ENCODE results near the gene GTPBP3. TPM values are rescaled to one million over a fixed set of nuclear protein-coding genes. Genes with fewer than 3 reads are reported as not detected.

Gene GTPBP3
- total and polyA plus RNA-seq, 2 of the 13 experiments (the other 11 are each of a cell fraction or from before 2014, with no cell fraction given), result 17.5 to 30.0 TPM

Other genes with a start within 250 kb of the GTPBP3 start
- gene USE1, start 122.2 kb upstream of the GTPBP3 start, total RNA-seq (2016; rRNA removed; fragmentation: Illumina TruSeq; extraction: Trizol), result 9.9 and 10.3 TPM in 2 replicates
- gene USE1, start 122.2 kb upstream of the GTPBP3 start, polyA plus RNA-seq (2011; rRNA removed), result 16.3 and 17.6 TPM in 2 replicates
- 10.6 and 13.6 TPM in 2 replicates for gene OCEL1, start 111.3 kb upstream of the GTPBP3 start, total RNA-seq (2016; rRNA removed; fragmentation: Illumina TruSeq; extraction: Trizol)
- 17.2 and 19.8 TPM in 2 replicates for gene OCEL1, start 111.3 kb upstream of the GTPBP3 start, polyA plus RNA-seq (2011; rRNA removed)
- gene NR2F6, start 91.6 kb upstream of the GTPBP3 start, total RNA-seq (2016; rRNA removed; fragmentation: Illumina TruSeq; extraction: Trizol), result 54.1 and 72.4 TPM in 2 replicates
- 30.9 and 38.5 TPM in 2 replicates for gene NR2F6, start 91.6 kb upstream of the GTPBP3 start, polyA plus RNA-seq (2011; rRNA removed)
- gene USHBP1, start 72.8 kb upstream of the GTPBP3 start, total RNA-seq (2016; rRNA removed; fragmentation: Illumina TruSeq; extraction: Trizol), result 0.13 and 0.15 TPM in 2 replicates
- gene USHBP1, start 72.8 kb upstream of the GTPBP3 start, polyA plus RNA-seq (2011; rRNA removed), result 1.5 and 1.9 TPM in 2 replicates
- 62.2 and 70.0 TPM in 2 replicates for gene BABAM1, start 70.1 kb upstream of the GTPBP3 start, total RNA-seq (2016; rRNA removed; fragmentation: Illumina TruSeq; extraction: Trizol)
- gene BABAM1, start 70.1 kb upstream of the GTPBP3 start, polyA plus RNA-seq (2011; rRNA removed), result 74.5 and 82.0 TPM in 2 replicates
- 0.22 and 0.69 TPM in 2 replicates for gene ANKLE1, start 55.7 kb upstream of the GTPBP3 start, total RNA-seq (2016; rRNA removed; fragmentation: Illumina TruSeq; extraction: Trizol)
- 1.5 TPM in 2 replicates for gene ANKLE1, start 55.7 kb upstream of the GTPBP3 start, polyA plus RNA-seq (2011; rRNA removed)
- gene ABHD8, start 34.1 kb upstream of the GTPBP3 start, total RNA-seq (2016; rRNA removed; fragmentation: Illumina TruSeq; extraction: Trizol), result 5.6 and 7.2 TPM in 2 replicates
- 6.3 and 9.9 TPM in 2 replicates for gene ABHD8, start 34.1 kb upstream of the GTPBP3 start, polyA plus RNA-seq (2011; rRNA removed)
- gene MRPL34, start 31.7 kb upstream of the GTPBP3 start, total RNA-seq (2016; rRNA removed; fragmentation: Illumina TruSeq; extraction: Trizol), result 77.3 and 93.6 TPM in 2 replicates
- gene MRPL34, start 31.7 kb upstream of the GTPBP3 start, polyA plus RNA-seq (2011; rRNA removed), result 67.7 and 74.0 TPM in 2 replicates
- gene DDA1, start 28.0 kb upstream of the GTPBP3 start, total RNA-seq (2016; rRNA removed; fragmentation: Illumina TruSeq; extraction: Trizol), result 17.5 and 24.5 TPM in 2 replicates
- 26.0 and 26.6 TPM in 2 replicates for gene DDA1, start 28.0 kb upstream of the GTPBP3 start, polyA plus RNA-seq (2011; rRNA removed)
- gene ANO8, start 2.7 kb upstream of the GTPBP3 start, total RNA-seq (2016; rRNA removed; fragmentation: Illumina TruSeq; extraction: Trizol), result 0.79 and 1.8 TPM in 2 replicates
- 3.5 and 5.1 TPM in 2 replicates for gene ANO8, start 2.7 kb upstream of the GTPBP3 start, polyA plus RNA-seq (2011; rRNA removed)
- not detected in 2 replicates for gene PLVAP, start 39.8 kb downstream of the GTPBP3 start, total RNA-seq (2016; rRNA removed; fragmentation: Illumina TruSeq; extraction: Trizol)
- gene PLVAP, start 39.8 kb downstream of the GTPBP3 start, polyA plus RNA-seq (2011; rRNA removed), result 0.26 TPM in 1 of 2 replicates, not detected in the other
- 0.13 TPM in 1 of 2 replicates, not detected in the other for gene CCDC194, start 56.6 kb downstream of the GTPBP3 start, total RNA-seq (2016; rRNA removed; fragmentation: Illumina TruSeq; extraction: Trizol)
- 0.21 and 0.35 TPM in 2 replicates for gene CCDC194, start 56.6 kb downstream of the GTPBP3 start, polyA plus RNA-seq (2011; rRNA removed)
- 39.1 and 58.8 TPM in 2 replicates for gene BST2, start 68.1 kb downstream of the GTPBP3 start, total RNA-seq (2016; rRNA removed; fragmentation: Illumina TruSeq; extraction: Trizol)
- 93.8 and 105 TPM in 2 replicates for gene BST2, start 68.1 kb downstream of the GTPBP3 start, polyA plus RNA-seq (2011; rRNA removed)
- 31.8 and 36.1 TPM in 2 replicates for gene MVB12A, start 82.5 kb downstream of the GTPBP3 start, total RNA-seq (2016; rRNA removed; fragmentation: Illumina TruSeq; extraction: Trizol)
- gene MVB12A, start 82.5 kb downstream of the GTPBP3 start, polyA plus RNA-seq (2011; rRNA removed), result 35.7 and 37.3 TPM in 2 replicates
- 0.55 and 0.77 TPM in 2 replicates for gene TMEM221, start 111.1 kb downstream of the GTPBP3 start, total RNA-seq (2016; rRNA removed; fragmentation: Illumina TruSeq; extraction: Trizol)
- gene TMEM221, start 111.1 kb downstream of the GTPBP3 start, polyA plus RNA-seq (2011; rRNA removed), result 0.27 and 0.33 TPM in 2 replicates
- gene NXNL1, start 123.4 kb downstream of the GTPBP3 start, total RNA-seq (2016; rRNA removed; fragmentation: Illumina TruSeq; extraction: Trizol), result not detected in 2 replicates
- gene NXNL1, start 123.4 kb downstream of the GTPBP3 start, polyA plus RNA-seq (2011; rRNA removed), result not detected in 2 replicates
- gene SLC27A1, start 133.0 kb downstream of the GTPBP3 start, total RNA-seq (2016; rRNA removed; fragmentation: Illumina TruSeq; extraction: Trizol), result 1.7 and 4.1 TPM in 2 replicates
- 8.7 and 8.8 TPM in 2 replicates for gene SLC27A1, start 133.0 kb downstream of the GTPBP3 start, polyA plus RNA-seq (2011; rRNA removed)
- gene PGLS, start 174.1 kb downstream of the GTPBP3 start, total RNA-seq (2016; rRNA removed; fragmentation: Illumina TruSeq; extraction: Trizol), result 33.8 and 36.7 TPM in 2 replicates
- gene PGLS, start 174.1 kb downstream of the GTPBP3 start, polyA plus RNA-seq (2011; rRNA removed), result 43.8 and 49.1 TPM in 2 replicates
- 33.3 and 58.0 TPM in 2 replicates for gene COLGALT1, start 218.1 kb downstream of the GTPBP3 start, total RNA-seq (2016; rRNA removed; fragmentation: Illumina TruSeq; extraction: Trizol)
- 196 and 211 TPM in 2 replicates for gene COLGALT1, start 218.1 kb downstream of the GTPBP3 start, polyA plus RNA-seq (2011; rRNA removed)